HepG2 (cell line): Measurements from ENCODE around the gene TAS1R3. TPM values are rescaled to one million over a fixed set of nuclear protein-coding genes. Genes with fewer than 3 reads are reported as not detected.

Source experiments
- ATF7 ChIP-seq, 2 experiments: fragments of 450-650 bp in 1 of 2; sonication (generic) in 1 of 2; formaldehyde crosslinking in 1 of 2; IDR thresholded peaks; 2 replicates each; pipeline versions ENCODE4 v1.4.0 to v1.6.1; 2016 to 2020; ENCODE audit warnings: antibody characterized with exemption in 1 of 2, mild to moderate bottlenecking in 1 of 2, missing genetic modification reagents in 1 of 2
- BORCS8-MEF2B ChIP-seq: sonication (generic); formaldehyde crosslinking; IDR thresholded peaks from 2 replicates; pipeline ENCODE4 v1.8.0; 2022; ENCODE audit warnings: mild to moderate bottlenecking, missing genetic modification reagents
- CBX5 ChIP-seq: sonication (generic); formaldehyde crosslinking; IDR thresholded peaks from 2 replicates; pipeline ENCODE4 v1.4.0; 2020; ENCODE audit warnings: missing genetic modification reagents, borderline replicate concordance
- EED ChIP-seq: sonication (generic); formaldehyde crosslinking; IDR thresholded peaks from 2 replicates; pipeline ENCODE4 v1.5.0; 2020; ENCODE audit warnings: mild to moderate bottlenecking, missing genetic modification reagents
- EZH2 ChIP-seq: conservative IDR thresholded peaks from 2 replicates; pipeline ENCODE4 v1.6.1; 2012; ENCODE audit warnings: mild to moderate bottlenecking, low read depth, low read length, moderate library complexity
- GABPB1 ChIP-seq: IDR thresholded peaks from 2 replicates; pipeline ENCODE4 v1.6.1; 2016; ENCODE audit warnings: mild to moderate bottlenecking, missing genetic modification reagents, moderate library complexity, missing compliant biosample characterization
- HES4 ChIP-seq: sonication (generic); formaldehyde crosslinking; IDR thresholded peaks from 2 replicates; pipeline ENCODE4 v1.9.0; 2021; ENCODE audit warnings: mild to moderate bottlenecking, missing genetic modification reagents, borderline replicate concordance
- MBNL3 ChIP-seq: fragments of 250-450 bp; sonication (Bioruptor Pico); conservative IDR thresholded peaks from 2 replicates; pipeline ENCODE4 v1.8.0; 2022; ENCODE audit warnings: mild to moderate bottlenecking, inconsistent platforms
- MEF2D ChIP-seq: sonication (generic); formaldehyde crosslinking; IDR thresholded peaks from 2 replicates; pipeline ENCODE4 v1.5.1; 2020; ENCODE audit warnings: mild to moderate bottlenecking, missing genetic modification reagents
- MEIS2 ChIP-seq: sonication (generic); formaldehyde crosslinking; IDR thresholded peaks from 2 replicates; pipeline ENCODE4 v1.9.0; 2021; ENCODE audit warnings: mild to moderate bottlenecking, missing genetic modification reagents
- MTA1 ChIP-seq: sonication (generic); formaldehyde crosslinking; IDR thresholded peaks from 2 replicates; pipeline ENCODE4 v1.4.0; 2020; ENCODE audit warnings: missing genetic modification reagents, mild to moderate bottlenecking, borderline replicate concordance
- NCOR1 ChIP-seq: fragments of 200-600 bp; sonication (generic); IDR thresholded peaks from 2 replicates; pipeline ENCODE4 v1.7.0; 2017; ENCODE audit warnings: antibody characterized with exemption, low read length, borderline replicate concordance
- ZNF501 ChIP-seq: sonication (generic); formaldehyde crosslinking; IDR thresholded peaks from 2 replicates; pipeline ENCODE4 v1.5.1; 2020; ENCODE audit warnings: mild to moderate bottlenecking, moderate library complexity, missing genetic modification reagents
- ZNF557 ChIP-seq: sonication (generic); formaldehyde crosslinking; IDR thresholded peaks from 2 replicates; pipeline ENCODE4 v1.4.0; 2020; ENCODE audit warnings: missing genetic modification reagents
- ZNF558 ChIP-seq: sonication (generic); formaldehyde crosslinking; IDR thresholded peaks from 2 replicates; pipeline ENCODE4 v1.9.0; 2022; ENCODE audit warnings: mild to moderate bottlenecking, missing genetic modification reagents, borderline replicate concordance
- ZNF674 ChIP-seq: sonication (generic); formaldehyde crosslinking; IDR thresholded peaks from 2 replicates; pipeline ENCODE4 v1.5.0; 2020; ENCODE audit warnings: low read depth, mild to moderate bottlenecking, missing genetic modification reagents
- ZNF768 ChIP-seq: sonication (generic); formaldehyde crosslinking; IDR thresholded peaks from 2 replicates; pipeline ENCODE4 v1.4.0; 2020; ENCODE audit warnings: missing genetic modification reagents
- polyA plus RNA-seq, 8 experiments: library from polyadenylated mRNA; depleted of rRNA in 3 of 8; stranded (reverse) in 7 of 8; unstranded in 1 of 8; fragments of >200 nt; fragmentation: Illumina TruSeq in 4 of 8; extraction: Trizol in 4 of 8; gene quantifications; 2 replicates each; pipeline versions ENCODE4 v1.2.1 to v1.2.3, GENCODE V29; 2011 to 2016; ENCODE audit warnings: low read depth in 4 of 8, missing spikeins in 1 of 8, mixed read lengths in 1 of 8; ENCODE audit not compliant: insufficient read depth in 1 of 8
- total RNA-seq, 5 experiments: library from RNA; depleted of rRNA; stranded (reverse); fragments of >200 nt; fragmentation: Illumina TruSeq; extraction: Trizol; gene quantifications; 2 replicates each; pipeline ENCODE4 v1.2.3, GENCODE V29; 2016; ENCODE audit warnings: low read depth in 1 of 5
- TF ChIP-seq, protein P1 (sequence below): sonication (generic); formaldehyde crosslinking; IDR thresholded peaks from 2 replicates; pipeline ENCODE4 v1.4.0; 2020; ENCODE audit warnings: missing genetic modification reagents
- TF ChIP-seq, protein P2 (sequence below): sonication (generic); formaldehyde crosslinking; conservative IDR thresholded peaks from 2 replicates; pipeline ENCODE4 v1.8.0; 2022; ENCODE audit warnings: missing genetic modification reagents
- TF ChIP-seq, protein P3 (sequence below): sonication (generic); formaldehyde crosslinking; IDR thresholded peaks from 2 replicates; pipeline ENCODE4 v1.5.0; 2020; ENCODE audit warnings: mild to moderate bottlenecking, low read depth, missing genetic modification reagents, borderline replicate concordance
- TF ChIP-seq, protein P4 (sequence below): sonication (generic); formaldehyde crosslinking; IDR thresholded peaks from 2 replicates; pipeline ENCODE4 v1.9.0; 2022; ENCODE audit warnings: missing genetic modification reagents, mild to moderate bottlenecking, borderline replicate concordance

Gene TAS1R3
- total and polyA plus RNA-seq, 2 of the 13 experiments (the other 11 are each of a cell fraction or from before 2014, with no cell fraction given), result 0.13 to 0.15 TPM

DNA sequence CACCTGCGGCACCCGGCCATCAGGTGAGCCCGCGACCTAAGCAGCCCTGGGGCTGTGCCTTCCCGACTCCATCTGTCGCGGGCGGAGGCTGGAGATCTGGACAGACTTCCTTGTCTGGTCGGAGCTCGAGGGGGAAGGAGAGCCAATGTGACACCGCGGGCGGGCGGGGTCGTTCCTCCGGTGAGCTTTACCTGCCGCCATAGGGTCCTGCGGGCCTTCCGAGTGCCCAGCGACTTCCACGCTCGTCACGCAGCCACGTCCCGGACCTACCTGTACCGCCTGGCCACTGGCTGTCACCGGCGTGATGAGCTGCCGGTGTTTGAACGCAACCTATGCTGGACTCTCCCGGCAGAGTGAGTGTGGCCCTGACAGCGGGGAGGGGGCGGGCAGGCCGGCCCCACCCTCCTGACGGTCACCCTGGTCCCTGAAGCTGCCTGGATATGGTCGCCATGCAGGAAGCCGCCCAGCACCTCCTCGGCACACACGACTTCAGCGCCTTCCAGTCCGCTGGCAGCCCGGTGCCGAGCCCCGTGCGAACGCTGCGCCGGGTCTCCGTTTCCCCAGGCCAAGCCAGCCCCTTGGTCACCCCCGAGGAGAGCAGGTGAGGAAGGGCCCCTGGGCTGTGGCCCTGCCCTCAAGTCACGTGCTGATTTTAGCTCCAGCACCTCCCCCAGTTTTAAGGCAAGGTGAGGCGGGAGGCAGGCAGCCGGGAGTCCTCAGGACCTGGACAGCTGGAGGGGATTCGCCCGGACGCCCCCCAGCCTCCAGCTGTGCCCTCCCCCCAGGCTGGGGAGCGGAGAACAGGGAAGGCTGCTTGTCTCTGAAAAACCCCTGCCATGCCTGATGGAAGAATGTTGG is 21.6 kb upstream of the TAS1R3 start (continued):
- TF ChIP-seq, protein P1, sequence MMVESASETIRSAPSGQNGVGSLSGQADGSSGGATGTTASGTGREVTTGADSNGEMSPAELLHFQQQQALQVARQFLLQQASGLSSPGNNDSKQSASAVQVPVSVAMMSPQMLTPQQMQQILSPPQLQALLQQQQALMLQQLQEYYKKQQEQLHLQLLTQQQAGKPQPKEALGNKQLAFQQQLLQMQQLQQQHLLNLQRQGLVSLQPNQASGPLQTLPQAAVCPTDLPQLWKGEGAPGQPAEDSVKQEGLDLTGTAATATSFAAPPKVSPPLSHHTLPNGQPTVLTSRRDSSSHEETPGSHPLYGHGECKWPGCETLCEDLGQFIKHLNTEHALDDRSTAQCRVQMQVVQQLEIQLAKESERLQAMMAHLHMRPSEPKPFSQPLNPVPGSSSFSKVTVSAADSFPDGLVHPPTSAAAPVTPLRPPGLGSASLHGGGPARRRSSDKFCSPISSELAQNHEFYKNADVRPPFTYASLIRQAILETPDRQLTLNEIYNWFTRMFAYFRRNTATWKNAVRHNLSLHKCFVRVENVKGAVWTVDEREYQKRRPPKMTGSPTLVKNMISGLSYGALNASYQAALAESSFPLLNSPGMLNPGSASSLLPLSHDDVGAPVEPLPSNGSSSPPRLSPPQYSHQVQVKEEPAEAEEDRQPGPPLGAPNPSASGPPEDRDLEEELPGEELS (CRISPR knock-in tag), result no peak
- TF ChIP-seq ATF7 (IDR thresholded peaks at IDR 0.05) (no peak), ATF7 (CRISPR knock-in tag; IDR thresholded peaks at IDR 0.05) (no peak), ZNF557 (no peak), ZNF674 (CRISPR knock-in tag) (no peak), ZNF558 (CRISPR knock-in tag) (no peak), HES4 (CRISPR knock-in tag) (no peak), MTA1 (0 out of 2 replicates have a peak, but pooled peaks have one; percentile 8), MBNL3 (CRISPR knock-in tag) (no peak), NCOR1 (no peak), ZNF501 (no peak), MEIS2 (CRISPR knock-in tag) (no peak), ZNF768 (CRISPR knock-in tag) (no peak), EZH2 (no peak), EED (no peak), BORCS8-MEF2B (CRISPR knock-in tag) (no peak), GABPB1 (CRISPR knock-in tag) (0 out of 2 replicates have a peak, but pooled peaks have one; percentile 16), CBX5 (CRISPR knock-in tag) (no peak), MEF2D (CRISPR knock-in tag) (no peak)
- TF ChIP-seq, protein P2, sequence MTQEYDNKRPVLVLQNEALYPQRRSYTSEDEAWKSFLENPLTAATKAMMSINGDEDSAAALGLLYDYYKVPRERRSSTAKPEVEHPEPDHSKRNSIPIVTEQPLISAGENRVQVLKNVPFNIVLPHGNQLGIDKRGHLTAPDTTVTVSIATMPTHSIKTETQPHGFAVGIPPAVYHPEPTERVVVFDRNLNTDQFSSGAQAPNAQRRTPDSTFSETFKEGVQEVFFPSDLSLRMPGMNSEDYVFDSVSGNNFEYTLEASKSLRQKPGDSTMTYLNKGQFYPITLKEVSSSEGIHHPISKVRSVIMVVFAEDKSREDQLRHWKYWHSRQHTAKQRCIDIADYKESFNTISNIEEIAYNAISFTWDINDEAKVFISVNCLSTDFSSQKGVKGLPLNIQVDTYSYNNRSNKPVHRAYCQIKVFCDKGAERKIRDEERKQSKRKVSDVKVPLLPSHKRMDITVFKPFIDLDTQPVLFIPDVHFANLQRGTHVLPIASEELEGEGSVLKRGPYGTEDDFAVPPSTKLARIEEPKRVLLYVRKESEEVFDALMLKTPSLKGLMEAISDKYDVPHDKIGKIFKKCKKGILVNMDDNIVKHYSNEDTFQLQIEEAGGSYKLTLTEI (CRISPR knock-in tag), result no peak
- TF ChIP-seq, protein P3, sequence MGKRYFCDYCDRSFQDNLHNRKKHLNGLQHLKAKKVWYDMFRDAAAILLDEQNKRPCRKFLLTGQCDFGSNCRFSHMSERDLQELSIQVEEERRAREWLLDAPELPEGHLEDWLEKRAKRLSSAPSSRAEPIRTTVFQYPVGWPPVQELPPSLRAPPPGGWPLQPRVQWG (CRISPR knock-in tag), result no peak
- TF ChIP-seq, protein P4, sequence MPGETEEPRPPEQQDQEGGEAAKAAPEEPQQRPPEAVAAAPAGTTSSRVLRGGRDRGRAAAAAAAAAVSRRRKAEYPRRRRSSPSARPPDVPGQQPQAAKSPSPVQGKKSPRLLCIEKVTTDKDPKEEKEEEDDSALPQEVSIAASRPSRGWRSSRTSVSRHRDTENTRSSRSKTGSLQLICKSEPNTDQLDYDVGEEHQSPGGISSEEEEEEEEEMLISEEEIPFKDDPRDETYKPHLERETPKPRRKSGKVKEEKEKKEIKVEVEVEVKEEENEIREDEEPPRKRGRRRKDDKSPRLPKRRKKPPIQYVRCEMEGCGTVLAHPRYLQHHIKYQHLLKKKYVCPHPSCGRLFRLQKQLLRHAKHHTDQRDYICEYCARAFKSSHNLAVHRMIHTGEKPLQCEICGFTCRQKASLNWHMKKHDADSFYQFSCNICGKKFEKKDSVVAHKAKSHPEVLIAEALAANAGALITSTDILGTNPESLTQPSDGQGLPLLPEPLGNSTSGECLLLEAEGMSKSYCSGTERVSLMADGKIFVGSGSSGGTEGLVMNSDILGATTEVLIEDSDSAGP (CRISPR knock-in tag), result no peak; the same call in 1 of the 2 replicates
